NCI-H2081 treated with DMSO at 0.1 percent for 48 hours (cell line): ENCODE measurements around the gene ESPL1.
"Not testable (repeated sequence)": the region's sequence is repeated elsewhere in the genome, so short reads cannot be mapped to it uniquely, and the experiment has no call there.

Experiments used
- DNase-seq: peaks from one replicate; lab custom pipeline; 2025; lab: John Stamatoyannopoulos, UW

The ESPL1 gene

GRCh38 chr12:53258541-53259539, 9.3 kb upstream of the ESPL1 start:
- no peak for DNase-seq

GRCh38 chr12:53259891-53260290, 8.2 kb upstream of the ESPL1 start:
- no peak for DNase-seq

- no peak for DNase-seq
These were observed 2.3 kb upstream of the ESPL1 start for GRCh38 chr12:53265783-53266182.

- DNase-seq: no peak
These were observed 647 bp upstream of the ESPL1 start for GRCh38 chr12:53267306-53267998.

GRCh38 chr12:53268630-53269562, 797 bp downstream of the ESPL1 start:
- no peak for DNase-seq

- DNase-seq: no peak
These were observed 6.3 kb downstream of the ESPL1 start for GRCh38 chr12:53274445-53274844.

GRCh38 chr12:53276511-53276910, 8.4 kb downstream of the ESPL1 start:
- no peak for DNase-seq

GRCh38 chr12:53277981-53278380, 9.9 kb downstream of the ESPL1 start:
- DNase-seq: no peak

- no peak for DNase-seq
These were observed 11.3 kb downstream of the ESPL1 start for GRCh38 chr12:53279283-53279869.

- DNase-seq: no peak
These were observed 11.9 kb downstream of the ESPL1 start for GRCh38 chr12:53279888-53280498.

- DNase-seq: no peak
These were observed 18.3 kb downstream of the ESPL1 start for GRCh38 chr12:53286448-53286847.

GRCh38 chr12:53287741-53288216, 19.7 kb downstream of the ESPL1 start:
- no peak for DNase-seq

- DNase-seq: no peak
These were observed 20.2 kb downstream of the ESPL1 start for GRCh38 chr12:53288322-53288721.

- no peak for DNase-seq
These were observed 21.8 kb downstream of the ESPL1 start for GRCh38 chr12:53289891-53290290.

- no peak for DNase-seq
These were observed 22.6 kb downstream of the ESPL1 start for GRCh38 chr12:53290661-53291060.

- peak; percentile 72 for DNase-seq
These were observed 24.3 kb downstream of the ESPL1 start for GRCh38 chr12:53292426-53292825.

GRCh38 chr12:53295070-53295890, 27.2 kb downstream of the ESPL1 start, which contains the start of gene PFDN5:
PFDN5 (plus strand) TSS chr12:53295542; CDS start chr12:53295568, 26 bp downstream.
- DNase-seq: peak; percentile 67

- DNase-seq: no peak
These were observed 27.8 kb downstream of the ESPL1 start for GRCh38 chr12:53295891-53296219.

- DNase-seq: not testable (repeated sequence)
These were observed 29.0 kb downstream of the ESPL1 start for GRCh38 chr12:53297106-53297505.

- DNase-seq: no peak
These were observed 30.1 kb downstream of the ESPL1 start for GRCh38 chr12:53298164-53298563.
